ENCODE results near the gene OPA3. TPM values are rescaled to one million over a fixed set of nuclear protein-coding genes. Genes with fewer than 3 reads are reported as not detected.

Gene OPA3
- total RNA-seq, 4 donors from 2014 or later = 4.8 to 6.7 (median 5.7) TPM

- Histone ChIP-seq H3K36me3 (peaks cover 0 to 80% (median 0%) of the 10 kb centered on the region in 3 donors), H3K27me3 (no peaks in the 10 kb centered on the region), H3K9me3 (no peaks in the 10 kb centered on the region), H3K4me1 (peaks cover 0 to 11% (median 0%) of the 10 kb centered on the region in 4 donors), H3K4me3 (no peak overlapping the region), H3K27ac (peak overlapping the region in 2 of 4 donors; percentile 46 to 56)
- TF ChIP-seq EP300 (IDR thresholded peaks at IDR 0.05) (no peak), POLR2A (IDR thresholded peaks at IDR 0.05) (no peak), CTCF (IDR thresholded peaks at IDR 0.05) (no peak)
- WGBS, 2 donors = 70% methylated on average over 10 of the region's 10 CpGs
- no peak for DNase-seq (ENCODE audit: low spot score in 2 of 2)
Measured at GRCh38 chr19:45613926-45614725, 29.5 kb upstream of the OPA3 start.

- H3K4me1 ChIP-seq = peaks cover 0 to 11% (median 3%) of the 10 kb centered on the region in 4 donors
- peaks cover 0 to 56% (median 0%) of the 10 kb centered on the region in 3 donors for H3K36me3 ChIP-seq
- no peaks in the 10 kb centered on the region for H3K9me3 ChIP-seq
- 91 to 95% methylated on average over 6 of the region's 6 CpGs for WGBS, 2 donors
- H3K4me3 ChIP-seq = no peak overlapping the region
- TF ChIP-seq EP300 (IDR thresholded peaks at IDR 0.05) (no peak), CTCF (IDR thresholded peaks at IDR 0.05) (no peak), POLR2A (IDR thresholded peaks at IDR 0.05) (no peak)
- H3K27me3 ChIP-seq = peaks cover 0 to 3% of the 10 kb centered on the region in 2 donors
- no peak for DNase-seq (ENCODE audit: low spot score in 2 of 2)
- H3K27ac ChIP-seq = no peak overlapping the region
Measured at GRCh38 chr19:45608948-45609347, 24.3 kb upstream of the OPA3 start.

GRCh38 chr19:45607071-45608029 is 22.7 kb upstream of the OPA3 start:
- TF ChIP-seq POLR2A (IDR thresholded peaks at IDR 0.05) (no peak), CTCF (IDR thresholded peaks at IDR 0.05) (peak; percentile 82 to 91 (median 90)), EP300 (IDR thresholded peaks at IDR 0.05) (peak; percentile 44 to 59)
- DNase-seq (ENCODE audit: low spot score in 2 of 2) = peak; percentile 60 to 75
- Histone ChIP-seq H3K36me3 (peaks cover 0 to 40% (median 0%) of the 10 kb centered on the region in 3 donors), H3K27ac (peak overlapping the region in 3 of 4 donors; percentile 15 to 62 (median 42)), H3K4me1 (peaks cover 0 to 12% (median 3%) of the 10 kb centered on the region in 4 donors), H3K9me3 (no peaks in the 10 kb centered on the region), H3K4me3 (peak overlapping the region in 2 of 4 donors; percentile 19 to 40), H3K27me3 (peaks cover 0 to 19% of the 10 kb centered on the region in 2 donors)
- WGBS, 2 donors = 12 to 16% methylated on average over 28 of the region's 28 CpGs

DNA sequence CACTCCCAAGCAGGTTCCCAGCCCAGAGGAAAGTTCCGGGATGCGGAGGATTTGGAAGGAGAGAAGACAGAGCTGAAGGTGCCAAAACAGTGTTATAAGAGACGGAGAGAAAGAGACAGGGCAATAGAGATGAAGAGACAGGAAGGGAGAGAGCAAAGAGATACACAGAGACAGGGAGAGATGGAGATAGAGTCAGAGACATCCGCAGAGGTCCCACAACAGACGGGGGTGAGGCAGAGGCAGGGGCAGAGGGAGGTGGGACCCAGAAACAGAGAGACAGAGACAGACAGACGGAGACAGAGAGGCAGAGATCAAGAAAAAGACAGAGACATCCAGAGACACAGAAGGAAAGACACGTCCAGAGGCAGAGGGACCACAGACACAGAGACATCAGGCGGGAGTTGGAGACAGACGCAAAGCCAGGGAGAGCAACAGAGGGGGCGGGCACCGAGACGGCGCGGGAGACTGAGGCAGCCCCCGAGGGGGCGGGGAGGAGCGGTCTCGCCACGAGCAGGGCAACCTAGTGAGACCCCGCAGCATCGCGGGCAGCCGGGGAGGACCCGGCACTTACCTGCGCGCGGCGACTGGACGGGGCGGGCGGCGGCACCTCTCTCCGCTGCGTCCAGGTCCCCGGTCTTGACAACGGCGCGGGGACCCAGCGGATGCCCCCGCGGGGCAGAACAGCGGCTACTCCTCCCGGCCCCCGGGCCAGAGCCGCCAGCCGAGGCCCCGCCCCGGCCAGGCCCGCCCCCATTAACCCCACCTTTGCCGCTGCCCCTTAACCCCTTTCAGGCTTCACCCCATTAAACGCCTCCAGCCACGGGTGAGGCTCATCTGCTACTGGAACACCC is 17.1 kb upstream of the OPA3 start, which contains the start of gene GPR4:
Gene GPR4, minus strand, starts transcription at position 689 of the 851 bp plus-strand sequence. CDS start 10,346 bp downstream, outside the sequence.
- H3K27ac ChIP-seq = peak within 1 kb of the TSS in 3 of 4 donors; percentile 63 to 81 (median 69)

More for the DNA sequence above, 17.1 kb upstream of the OPA3 start, which contains the start of gene GPR4:
- Histone ChIP-seq H3K9me3 (no peaks in the 10 kb centered on the region), H3K4me3 (peak within 1 kb of the TSS; percentile 16 to 64 (median 25)), H3K27me3 (peaks cover 0 to 75% of the 10 kb centered on the region in 2 donors), H3K36me3 (no peaks in the 10 kb centered on the region), H3K4me1 (peaks cover 0 to 39% (median 2%) of the 10 kb centered on the region in 4 donors)
- TF ChIP-seq CTCF (IDR thresholded peaks at IDR 0.05) (no peak), POLR2A (IDR thresholded peaks at IDR 0.05) (peak in 1 of 2 donors; percentile 30)
- no peak for DNase-seq (ENCODE audit: low spot score in 2 of 2)
- 3% methylated on average over 46 of the region's 52 CpGs for WGBS, 2 donors

Measured in tibial nerve (tissue), 4 donors.